HG02840 (cell line): ENCODE data around the gene MPDU1.

Experiments
- ATAC-seq: cut with Tn5 transposase; IDR thresholded peaks from one replicate; pipeline ENCODE4 v1.9.1; 2021; ENCODE audit warnings: mild to moderate bottlenecking, moderate library complexity, moderate number of reproducible peaks; ENCODE audit not compliant: unreplicated experiment, low FRiP score

Gene MPDU1

GRCh38 chr17:7560172-7561027 lies 23.3 kb upstream of the MPDU1 start:
- ATAC-seq = no peak

- peak; percentile 39 for ATAC-seq
These were observed 22.6 kb upstream of the MPDU1 start for GRCh38 chr17:7561028-7561575.

GRCh38 chr17:7561589-7562207 lies 22.0 kb upstream of the MPDU1 start, which contains the start of gene SENP3:
TSS of gene SENP3 (plus strand) at chr17:7561919. CDS start at chr17:7563077, 1,158 bp downstream.
- peak; percentile 65 for ATAC-seq

GRCh38 chr17:7562208-7562605 lies 21.4 kb upstream of the MPDU1 start:
- peak; percentile 10 for ATAC-seq

GRCh38 chr17:7563115-7563869 lies 20.4 kb upstream of the MPDU1 start:
- no peak for ATAC-seq

- no peak for ATAC-seq
These were observed 14.1 kb upstream of the MPDU1 start for GRCh38 chr17:7569571-7569970.

GRCh38 chr17:7570351-7570750 lies 13.3 kb upstream of the MPDU1 start:
- no peak for ATAC-seq

- no peak for ATAC-seq
These were observed 11.4 kb upstream of the MPDU1 start for GRCh38 chr17:7572338-7572587.

GRCh38 chr17:7572588-7573323 lies 10.9 kb upstream of the MPDU1 start:
- peak; percentile 88 for ATAC-seq

GRCh38 chr17:7573324-7574080 lies 10.2 kb upstream of the MPDU1 start:
- ATAC-seq = no peak

GRCh38 chr17:7574176-7574953 lies 9.3 kb upstream of the MPDU1 start:
- ATAC-seq = no peak

- no peak for ATAC-seq
These were observed 8.2 kb upstream of the MPDU1 start for GRCh38 chr17:7575481-7575883.

GRCh38 chr17:7575959-7576358 lies 7.7 kb upstream of the MPDU1 start:
- no peak for ATAC-seq

- ATAC-seq = no peak
These were observed 7.2 kb upstream of the MPDU1 start for GRCh38 chr17:7576432-7576937.

- ATAC-seq = no peak
These were observed 6.1 kb upstream of the MPDU1 start for GRCh38 chr17:7577327-7578199.

GRCh38 chr17:7579001-7579833 lies 4.4 kb upstream of the MPDU1 start, which contains the start of gene CD68:
TSS of gene CD68 (plus strand) at chr17:7579638. CDS start at chr17:7579678, 40 bp downstream.
- ATAC-seq = no peak
